Measurements from ENCODE around the gene TBX18.

The TBX18 gene

DNA sequence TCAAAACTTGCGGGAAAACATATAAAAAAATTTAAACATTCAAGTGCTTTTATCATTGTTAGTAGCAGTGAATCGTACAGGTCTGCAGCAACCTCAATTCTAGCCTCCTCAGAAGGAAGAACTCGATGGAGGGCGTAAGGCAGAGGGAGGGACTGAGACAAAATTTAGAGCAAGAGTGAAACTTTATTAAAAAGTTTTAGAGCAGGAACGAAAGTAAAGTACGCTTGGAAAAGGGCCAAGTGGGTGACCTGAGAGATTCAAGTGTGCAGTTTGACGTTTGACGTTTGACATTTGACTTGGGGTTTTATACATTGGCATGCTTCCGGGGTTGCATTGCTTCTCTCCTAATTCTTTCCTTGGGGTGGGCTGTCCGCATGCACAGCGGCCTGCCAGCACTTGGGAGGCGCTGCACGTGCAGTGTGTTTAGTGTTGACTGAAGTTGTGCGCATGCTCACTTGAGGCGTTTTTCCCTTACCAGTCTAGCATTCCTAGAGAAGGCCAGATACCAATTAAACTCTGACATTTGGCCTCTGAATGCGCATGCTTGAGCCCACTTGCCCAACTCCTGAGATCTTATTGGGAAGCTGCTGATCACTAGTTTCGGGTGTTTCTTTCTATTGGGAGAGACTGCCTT is 82.6 kb downstream of the TBX18 start:
- in situ Hi-C loops (cut with HindIII; ENCODE audit: low sequenced_read_pairs), result no loop called here

DNA sequence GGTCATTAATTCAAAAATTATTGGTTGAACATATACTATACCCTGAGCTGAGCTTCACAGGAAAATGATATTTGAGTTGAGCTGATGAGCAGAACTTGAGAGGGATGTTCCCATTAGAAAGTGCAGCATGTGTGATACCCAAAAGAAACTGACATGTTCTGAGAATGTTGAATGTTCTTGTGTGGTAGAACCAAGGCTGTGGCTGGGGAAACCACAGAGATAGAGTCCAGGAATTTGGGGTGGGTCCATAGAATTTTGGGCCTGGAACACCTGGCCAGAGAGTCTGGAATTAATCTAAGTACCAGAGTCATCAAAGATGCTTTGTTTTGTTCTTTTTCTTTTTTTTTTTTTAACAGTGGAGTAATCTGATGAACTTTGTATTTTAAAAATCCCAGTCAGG is 88.7 kb downstream of the TBX18 start:
- in situ Hi-C loops (cut with HindIII; ENCODE audit: low sequenced_read_pairs), result no loop called here

DNA sequence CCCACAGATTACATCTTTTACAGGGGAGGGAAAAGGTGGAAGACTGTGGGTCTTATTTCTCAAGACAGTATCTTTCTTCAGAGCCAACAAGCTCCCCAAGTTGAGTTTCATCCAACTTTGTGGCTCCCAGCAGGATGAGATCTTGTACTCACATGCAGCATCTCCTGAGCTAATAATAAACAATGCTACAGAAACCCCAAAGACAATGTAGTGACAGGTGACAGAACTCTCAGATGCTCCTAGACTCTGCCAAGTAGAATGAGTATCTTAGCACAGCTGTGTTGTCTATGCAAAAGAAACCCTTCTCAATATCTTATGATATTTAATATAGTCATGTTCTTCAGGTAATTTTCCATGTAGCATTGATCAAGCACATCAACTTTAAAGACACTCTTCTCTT is 90.0 kb downstream of the TBX18 start:
- in situ Hi-C loops (cut with HindIII; ENCODE audit: low sequenced_read_pairs), result no loop called here

- in situ Hi-C loops (cut with HindIII; ENCODE audit: low sequenced_read_pairs), result no loop called here
These were observed 93.2 kb downstream of the TBX18 start for GRCh38 chr6:84671183-84671582.

DNA sequence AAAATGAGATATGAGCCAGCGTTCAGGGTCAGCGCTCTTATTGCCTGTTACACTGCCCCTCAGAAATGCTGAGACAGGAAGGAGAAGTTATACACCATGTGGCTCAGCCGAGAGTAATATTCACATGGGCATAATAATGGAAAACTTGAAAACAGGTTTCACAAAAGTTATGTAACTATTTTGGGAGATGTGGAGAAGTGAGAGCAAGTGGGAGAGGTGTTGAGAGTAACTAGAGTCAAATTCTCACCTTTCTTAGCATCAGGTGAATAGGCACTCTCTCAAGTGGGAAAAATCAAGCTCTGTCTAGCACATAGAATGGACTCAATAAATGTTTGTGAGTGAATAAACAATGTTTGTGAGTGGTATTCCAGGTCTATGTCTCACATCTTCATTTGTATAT is 94.5 kb downstream of the TBX18 start:
- in situ Hi-C loops (cut with HindIII; ENCODE audit: low sequenced_read_pairs), result no loop called here

DNA sequence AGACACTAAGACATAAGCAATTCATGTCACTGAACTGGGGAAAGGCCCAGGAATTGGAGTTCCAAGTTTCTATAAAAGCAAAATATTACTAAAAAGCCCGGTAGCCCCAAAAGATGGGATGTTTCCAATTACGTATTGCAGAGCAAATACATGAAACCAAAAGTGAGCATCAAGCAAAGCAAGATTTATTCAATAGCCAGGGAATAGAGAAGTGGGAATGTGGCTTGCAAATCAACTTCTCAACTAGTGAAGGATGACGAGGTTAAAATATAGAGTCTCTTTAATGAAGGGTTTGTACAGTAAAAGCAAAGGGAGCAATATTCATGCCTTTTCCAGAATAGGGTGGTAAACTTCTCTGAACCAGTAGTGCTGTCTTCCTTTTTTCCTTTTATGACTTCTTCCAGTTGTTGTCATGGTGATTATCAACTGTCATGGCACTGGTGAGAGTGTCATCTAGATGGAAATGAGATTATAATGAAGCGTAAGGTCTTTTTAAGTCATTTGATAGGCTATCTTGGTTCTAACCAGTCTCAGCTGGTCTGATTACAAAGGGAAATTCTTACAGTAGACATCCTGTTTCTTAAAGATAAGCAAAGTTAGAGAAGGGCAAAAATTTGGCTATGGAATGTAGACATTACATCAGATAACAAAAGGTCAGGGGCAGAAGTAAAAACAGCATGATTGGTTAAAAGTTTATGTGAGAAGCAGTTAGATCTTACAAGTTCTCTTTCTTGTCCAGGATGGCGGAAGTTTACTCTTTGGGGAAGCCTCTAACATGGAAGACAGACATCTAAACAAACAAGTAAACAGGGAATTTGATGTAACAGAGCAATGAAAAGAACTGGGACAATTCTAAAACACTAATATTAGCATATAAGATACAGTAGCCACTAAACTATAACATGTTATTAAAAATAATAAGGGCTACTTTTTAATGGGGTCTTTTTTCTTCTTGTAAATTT is 96.9 kb downstream of the TBX18 start:
- in situ Hi-C loops (cut with HindIII; ENCODE audit: low sequenced_read_pairs), result no loop called here

- in situ Hi-C loops (cut with HindIII; ENCODE audit: low sequenced_read_pairs), result no loop called here
These were observed 99.0 kb downstream of the TBX18 start for GRCh38 chr6:84665401-84665800.

- in situ Hi-C loops (cut with HindIII; ENCODE audit: low sequenced_read_pairs), result no loop called here
These were observed 100.5 kb downstream of the TBX18 start for GRCh38 chr6:84663866-84664265.

- in situ Hi-C loops (cut with HindIII; ENCODE audit: low sequenced_read_pairs), result no loop called here
These were observed 106.9 kb downstream of the TBX18 start for GRCh38 chr6:84657486-84657885.

DNA sequence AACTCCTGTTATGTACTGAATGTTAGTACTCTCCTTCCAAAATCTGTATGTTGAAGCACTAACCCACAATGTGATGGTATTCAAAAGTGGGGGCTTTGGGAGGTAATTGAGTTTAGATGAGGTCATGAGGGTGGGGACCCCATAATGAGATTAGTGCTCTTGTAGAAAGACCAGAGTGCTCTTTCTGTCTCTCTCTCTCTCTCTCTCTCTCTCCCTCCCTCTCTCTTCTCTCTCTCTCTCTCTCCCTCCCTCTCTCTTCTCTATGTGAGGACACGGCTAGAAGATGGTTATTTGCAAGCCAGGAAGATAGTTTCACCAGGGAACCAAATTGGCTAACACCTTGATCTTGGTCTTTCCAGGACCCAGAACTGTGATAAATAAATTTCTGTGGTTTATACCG is 107.4 kb downstream of the TBX18 start:
- in situ Hi-C loops (cut with HindIII; ENCODE audit: low sequenced_read_pairs), result no loop called here

DNA sequence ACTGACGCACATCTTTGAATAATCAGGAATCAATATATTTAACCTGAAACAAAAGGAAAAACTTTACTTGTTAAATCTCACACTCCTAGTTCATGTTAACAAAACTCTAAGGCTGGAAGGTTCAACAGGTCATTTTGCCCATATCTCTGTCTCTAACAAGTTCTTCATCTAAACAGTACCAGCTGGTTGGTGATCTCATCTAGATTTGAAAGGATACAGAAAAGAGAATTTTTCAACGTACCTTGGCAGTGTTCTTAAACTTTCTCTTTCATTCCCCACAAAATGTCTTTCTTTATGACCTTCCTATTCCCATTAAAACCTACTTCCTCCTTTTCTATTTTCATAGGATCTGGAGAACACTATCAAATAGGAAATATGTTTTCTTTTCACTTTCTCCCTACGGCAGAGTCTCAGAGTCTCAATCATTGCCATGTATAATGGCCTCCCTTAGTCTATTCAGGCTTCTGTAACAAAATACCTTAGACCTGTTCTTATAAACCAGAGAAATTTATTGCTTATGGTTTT is 111.3 kb downstream of the TBX18 start:
- in situ Hi-C loops (cut with HindIII; ENCODE audit: low sequenced_read_pairs), result no loop called here

GRCh38 chr6:84652356-84653026 is 111.9 kb downstream of the TBX18 start:
- in situ Hi-C loops (cut with HindIII; ENCODE audit: low sequenced_read_pairs), result no loop called here

- in situ Hi-C loops (cut with HindIII; ENCODE audit: low sequenced_read_pairs), result no loop called here
These were observed 112.8 kb downstream of the TBX18 start for GRCh38 chr6:84651583-84651982.

GRCh38 chr6:84648444-84648843 is 116.0 kb downstream of the TBX18 start:
- in situ Hi-C loops (cut with HindIII; ENCODE audit: low sequenced_read_pairs), result no loop called here

GRCh38 chr6:84645563-84646266 is 118.7 kb downstream of the TBX18 start:
- in situ Hi-C loops (cut with HindIII; ENCODE audit: low sequenced_read_pairs), result no loop called here

DNA sequence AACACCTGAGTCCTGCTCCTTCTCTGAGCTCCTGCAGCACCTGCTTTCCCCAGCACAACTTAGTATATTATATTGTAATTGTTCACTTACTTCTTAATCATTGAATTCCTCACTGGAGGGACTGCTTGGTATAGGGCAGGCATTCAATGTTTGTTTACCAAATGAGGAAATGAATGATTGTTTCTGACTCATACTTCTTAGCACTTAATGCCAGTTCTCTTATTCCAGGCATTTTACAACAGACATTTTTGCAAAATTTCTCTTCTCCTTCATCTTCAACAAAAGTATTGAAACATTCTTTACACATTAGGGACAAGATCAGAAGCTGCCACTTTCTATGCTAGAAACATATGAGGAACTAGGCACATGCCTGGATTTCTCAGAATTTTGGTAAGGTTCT is 119.4 kb downstream of the TBX18 start:
- in situ Hi-C loops (cut with HindIII; ENCODE audit: low sequenced_read_pairs), result no loop called here

DNA sequence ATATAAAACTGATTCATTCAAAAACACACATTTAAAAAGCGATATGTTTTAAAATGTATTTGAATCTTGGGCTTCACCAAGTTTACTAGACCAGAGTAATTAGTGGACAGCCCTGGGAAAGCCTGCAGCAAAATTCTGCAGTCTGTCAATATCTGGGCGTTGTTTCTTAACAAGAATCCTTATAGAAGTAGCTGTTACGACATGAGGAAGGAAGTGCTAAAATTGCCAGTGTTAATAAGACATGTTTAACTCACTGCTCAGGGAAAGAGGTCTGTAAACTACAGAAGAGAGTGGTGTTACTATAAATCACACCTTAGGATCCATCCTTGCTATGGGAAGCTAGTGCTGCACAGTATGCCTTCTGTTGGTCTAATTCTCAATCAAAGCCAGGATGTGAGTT is 120.6 kb downstream of the TBX18 start:
- in situ Hi-C loops (cut with HindIII; ENCODE audit: low sequenced_read_pairs), result no loop called here

GRCh38 chr6:84641076-84641475 is 123.3 kb downstream of the TBX18 start:
- in situ Hi-C loops (cut with HindIII; ENCODE audit: low sequenced_read_pairs), result no loop called here

DNA sequence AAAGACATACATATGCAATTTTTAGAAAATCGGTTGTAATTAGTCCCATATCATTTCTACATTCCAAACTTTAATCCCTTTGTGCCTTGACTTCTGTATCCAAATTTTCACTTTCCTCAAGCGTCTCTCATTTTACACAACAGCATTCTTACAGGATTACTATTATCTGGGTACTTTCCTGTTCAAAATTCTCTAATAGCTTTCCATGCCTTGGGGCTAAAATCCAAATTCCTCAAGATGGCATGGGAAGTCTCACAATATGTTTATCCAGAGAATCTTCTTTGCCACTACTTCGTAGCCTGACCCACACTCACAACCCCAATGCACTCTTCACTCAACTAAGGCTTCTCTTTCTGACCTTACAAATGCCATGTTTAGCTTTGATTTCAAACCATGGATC is 125.0 kb downstream of the TBX18 start:
- in situ Hi-C loops (cut with HindIII; ENCODE audit: low sequenced_read_pairs), result no loop called here

DNA sequence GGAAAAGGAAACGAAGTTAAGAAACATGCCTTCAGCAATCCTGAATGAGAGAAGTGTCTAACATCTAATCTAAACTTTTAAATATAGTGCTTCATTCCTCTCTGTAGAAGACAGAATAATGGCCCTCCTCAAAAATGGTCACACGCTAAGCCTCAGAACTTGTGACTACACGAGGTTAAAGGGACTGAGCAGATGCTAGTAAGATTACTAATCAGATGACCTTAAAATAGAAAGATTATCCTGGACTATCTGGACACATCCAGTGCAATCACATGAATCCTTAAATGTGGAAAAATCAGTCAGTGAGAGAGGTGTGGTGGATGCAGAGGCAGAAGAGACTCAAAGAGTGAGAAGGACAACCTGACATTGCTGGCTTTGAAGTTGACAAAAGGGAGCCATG is 126.1 kb downstream of the TBX18 start:
- in situ Hi-C loops (cut with HindIII; ENCODE audit: low sequenced_read_pairs), result no loop called here

Measured in DLD1 (cell line).